HG03575 (cell line): ENCODE results near the gene ABCC1.
"Not testable (repeated sequence)": the region's sequence is repeated elsewhere in the genome, so short reads cannot be mapped to it uniquely, and the experiment has no call there.

Experiments
- ATAC-seq: cut with Tn5 transposase; IDR thresholded peaks from one replicate; pipeline ENCODE4 v1.9.1; 2021; ENCODE audit not compliant: unreplicated experiment, insufficient number of reproducible peaks, low FRiP score; ENCODE audit errors: extremely low read depth

ABCC1 gene

GRCh38 chr16:15949210-15950160, at the start of gene ABCC1:
TSS of gene ABCC1 (plus strand) at chr16:15949616. CDS start at chr16:15949752, 136 bp downstream.
- ATAC-seq, result no peak

GRCh38 chr16:15900357-15900756, 49.1 kb upstream of the ABCC1 start:
- ATAC-seq, result no peak

GRCh38 chr16:15900901-15901500, 48.4 kb upstream of the ABCC1 start:
- no peak for ATAC-seq

- ATAC-seq, result no peak
Measured at GRCh38 chr16:15903960-15904359, 45.5 kb upstream of the ABCC1 start.

- ATAC-seq, result no peak
Measured at GRCh38 chr16:15906439-15906838, 43.0 kb upstream of the ABCC1 start.

GRCh38 chr16:15907863-15908478, 41.4 kb upstream of the ABCC1 start:
- peak; percentile 92 for ATAC-seq

GRCh38 chr16:15911198-15911597, 38.2 kb upstream of the ABCC1 start:
- ATAC-seq, result no peak

GRCh38 chr16:15913046-15913698, 36.2 kb upstream of the ABCC1 start:
- no peak for ATAC-seq

GRCh38 chr16:15915555-15916081, 33.8 kb upstream of the ABCC1 start:
- ATAC-seq, result no peak

GRCh38 chr16:15916323-15916722, 33.1 kb upstream of the ABCC1 start:
- ATAC-seq, result no peak

- not testable (repeated sequence) for ATAC-seq
Measured at GRCh38 chr16:15918314-15918713, 31.1 kb upstream of the ABCC1 start.

- ATAC-seq, result no peak
Measured at GRCh38 chr16:15919331-15919730, 30.1 kb upstream of the ABCC1 start.

- no peak for ATAC-seq
Measured at GRCh38 chr16:15924996-15925395, 24.4 kb upstream of the ABCC1 start.

GRCh38 chr16:15925631-15926030, 23.8 kb upstream of the ABCC1 start:
- ATAC-seq, result no peak

- no peak for ATAC-seq
Measured at GRCh38 chr16:15928261-15929104, 20.9 kb upstream of the ABCC1 start.

GRCh38 chr16:15932939-15933338, 16.5 kb upstream of the ABCC1 start:
- ATAC-seq, result no peak

GRCh38 chr16:15933781-15934180, 15.6 kb upstream of the ABCC1 start:
- no peak for ATAC-seq

GRCh38 chr16:15934991-15935390, 14.4 kb upstream of the ABCC1 start:
- no peak for ATAC-seq
